HuH-7.5 (cell line): ENCODE data around the gene MYL1.

Experiments used
- DNase-seq: peaks from one replicate; pipeline ENCODE4 v3.0.0; 2011; ENCODE audit warnings: low spot score

MYL1 gene

DNA sequence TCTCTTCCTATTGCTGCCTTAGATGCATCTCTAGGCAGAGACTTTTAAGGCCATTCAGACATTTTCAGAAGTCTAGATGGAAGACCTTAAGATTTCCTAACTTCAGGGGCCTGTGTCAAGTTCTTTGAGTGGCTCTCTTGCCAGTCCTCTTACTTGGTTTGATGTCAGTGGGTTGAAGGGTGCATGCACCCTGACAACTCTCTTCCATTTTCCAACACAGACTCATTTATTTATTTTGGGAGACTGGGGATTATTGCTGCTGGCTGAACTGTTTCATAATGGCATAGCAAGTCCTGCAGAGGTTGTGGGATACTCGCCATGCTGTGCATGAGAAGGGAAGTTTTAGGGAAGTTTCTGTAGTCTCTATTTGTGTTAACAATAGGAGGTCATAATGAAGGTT, 50.7 kb downstream of the MYL1 start:
- DNase-seq, result no peak

DNA sequence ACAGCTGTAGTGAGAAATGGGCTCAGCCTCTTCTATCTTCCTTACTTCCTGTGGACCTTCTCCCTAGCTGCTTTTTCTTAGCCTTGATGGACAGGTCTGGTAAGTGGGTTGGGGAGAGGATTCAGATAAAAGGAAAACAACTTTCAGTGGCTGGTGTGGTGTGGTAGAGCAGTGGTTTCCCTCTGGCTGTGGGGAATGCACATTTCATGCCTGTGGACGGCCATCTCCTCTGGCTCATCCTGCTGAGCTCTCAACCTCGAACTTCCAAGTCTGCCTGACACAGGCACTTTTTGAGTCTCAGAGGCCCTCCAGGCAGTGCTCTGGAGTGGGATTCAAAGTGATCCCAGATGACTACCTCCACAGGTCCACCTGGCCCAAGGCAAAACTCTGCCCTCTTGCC, 51.1 kb downstream of the MYL1 start:
- DNase-seq, result no peak

DNA sequence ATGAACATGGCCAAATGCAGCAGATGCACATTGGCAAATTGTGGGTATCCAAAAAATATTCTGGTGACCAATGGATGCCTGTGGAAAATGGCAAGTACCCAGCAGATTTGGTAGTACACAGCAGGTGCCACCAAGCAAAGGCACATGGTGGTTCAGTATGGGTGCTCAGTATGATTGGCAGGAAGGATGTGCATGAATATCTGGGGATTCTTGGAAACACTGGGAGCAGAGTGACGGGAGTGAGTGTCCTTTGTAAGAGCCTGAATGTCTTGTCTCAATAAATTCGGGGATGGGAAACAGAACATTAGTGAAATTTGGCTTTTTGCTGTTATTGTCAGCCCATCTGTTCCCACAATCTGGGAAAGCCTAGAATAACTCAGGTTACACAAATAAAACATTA, 52.9 kb downstream of the MYL1 start:
- DNase-seq, result no peak

DNA sequence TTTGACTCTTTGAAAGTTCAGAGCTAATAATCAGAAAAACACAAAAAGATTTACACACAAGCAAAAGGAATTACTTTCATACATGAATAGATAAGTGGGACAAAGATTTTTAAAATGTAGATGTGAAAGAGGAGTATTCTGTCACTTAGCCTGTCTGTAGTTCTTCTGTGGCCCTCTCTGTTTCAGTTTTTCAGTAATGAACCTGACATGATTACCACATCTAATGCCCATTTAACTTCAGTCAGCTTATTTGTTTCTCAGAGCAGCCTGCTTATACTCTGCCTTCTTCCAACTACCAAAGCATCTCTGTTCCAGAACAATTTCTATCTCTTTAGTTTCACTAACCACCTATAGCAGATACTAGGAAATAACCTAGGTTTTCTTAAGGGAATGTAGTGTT, 55.3 kb downstream of the MYL1 start:
- DNase-seq, result no peak

DNA sequence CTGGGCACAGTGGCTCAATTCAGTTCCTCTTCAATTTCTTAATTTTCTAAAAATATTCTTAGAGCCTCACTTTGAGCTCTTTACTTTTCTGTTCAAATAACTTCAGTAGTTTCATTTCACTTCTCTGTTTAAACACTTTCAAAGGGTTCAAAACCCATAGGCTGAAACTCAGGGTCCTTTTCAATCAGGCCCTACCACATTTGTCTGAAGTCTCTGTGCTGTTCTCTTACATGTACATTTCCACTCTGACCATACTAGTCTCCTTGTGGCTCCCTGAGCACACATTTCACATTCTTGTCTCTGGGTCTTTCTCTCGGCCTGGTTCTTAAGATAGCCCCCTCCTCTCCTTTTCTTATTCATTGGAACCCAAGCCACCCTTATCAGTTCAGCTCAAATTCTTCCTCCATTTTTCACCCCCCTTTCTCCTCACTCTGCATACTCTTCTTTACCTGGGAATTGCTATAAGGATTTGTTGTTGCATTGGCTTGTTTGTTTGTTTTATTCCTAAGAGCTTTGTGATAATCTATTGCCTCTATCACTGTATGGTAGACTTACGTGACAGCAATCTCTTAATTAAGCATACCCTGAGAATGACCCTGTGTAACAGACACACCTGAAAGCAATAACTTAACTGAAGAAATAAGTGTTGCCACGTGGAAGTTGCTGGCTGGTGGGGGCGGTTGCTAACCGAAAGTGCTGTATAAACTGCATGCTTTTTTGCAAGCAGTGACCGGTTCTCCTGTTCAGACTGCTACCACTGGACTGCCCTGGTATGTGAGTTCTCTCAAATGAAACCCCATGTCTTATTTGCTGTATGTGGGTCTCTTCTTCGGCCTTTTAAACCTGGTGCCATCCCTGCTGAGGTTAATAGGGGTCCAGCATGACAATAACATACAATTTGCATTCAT, 62.0 kb downstream of the MYL1 start:
- no peak for DNase-seq

DNA sequence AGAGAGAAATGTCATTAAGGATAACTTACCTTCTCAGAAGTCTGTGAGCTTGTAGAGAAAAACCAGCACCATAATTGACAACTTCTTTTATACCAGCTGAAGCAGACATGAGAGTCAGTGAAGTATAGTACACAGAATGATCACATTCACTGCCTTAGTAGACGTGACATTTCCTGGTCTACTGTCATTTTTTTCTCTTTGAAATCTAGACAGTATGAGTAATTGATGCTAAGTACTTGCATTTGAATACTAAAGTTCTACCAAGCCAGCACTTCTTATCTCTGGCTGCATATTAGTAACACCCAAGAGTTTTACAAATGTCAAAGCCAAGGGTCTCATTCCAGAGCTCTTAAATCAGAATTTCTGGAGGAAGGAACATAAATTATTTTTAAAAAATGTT, 64.4 kb downstream of the MYL1 start:
- DNase-seq, result no peak
